SK-N-SH treated with all-trans-retinoic acid at 6 μM for 48 hours (cell line): ENCODE measurements around the gene PEMT.

Source experiments
- CREB5 ChIP-seq: fragments of 250-450 bp; sonication (Bioruptor Pico); IDR thresholded peaks from 2 replicates; pipeline ENCODE4 v1.5.1; 2020; ENCODE audit warnings: low read depth, mild to moderate bottlenecking, moderate library complexity
- ESRRG ChIP-seq: fragments of 250-450 bp; sonication (Bioruptor Pico); IDR thresholded peaks from 2 replicates; pipeline ENCODE4 v1.6.1; 2021; ENCODE audit warnings: mild to moderate bottlenecking
- ISL1 ChIP-seq: fragments of 250-450 bp; sonication (Bioruptor Pico); IDR thresholded peaks from 2 replicates; pipeline ENCODE4 v2.1.2; 2022; ENCODE audit warnings: mild to moderate bottlenecking, moderate library complexity
- ZFP3 ChIP-seq: fragments of 250-450 bp; sonication (Bioruptor Pico); IDR thresholded peaks from 2 replicates; pipeline ENCODE4 v1.5.0; 2020; ENCODE audit warnings: mild to moderate bottlenecking, moderate library complexity
- ZNF8 ChIP-seq: fragments of 450-650 bp; formaldehyde crosslinking; IDR thresholded peaks from 2 replicates; pipeline ENCODE4 v1.5.0; 2020; ENCODE audit warnings: mild to moderate bottlenecking, moderate library complexity

GRCh38 chr17:17567631-17568030 is 23.9 kb downstream of the PEMT start:
- TF ChIP-seq CREB5 (no peak), ZFP3 (no peak), ZNF8 (CRISPR knock-in tag) (no peak), ESRRG (CRISPR knock-in tag) (no peak), ISL1 (CRISPR knock-in tag) (no peak)
